Neuronal stem cell (in vitro differentiated cells): ENCODE results near the gene XAGE2.
A peak's percentile ranks its signal among the peaks of the same experiment; 100 is the strongest.

Source experiments
- DNase-seq: peaks from one replicate; pipeline ENCODE4 v3.0.0-alpha.2; 2013; ENCODE audit warnings: low spot score
- H2AFZ ChIP-seq: one replicate; pipeline ENCODE4 v1.6.1; 2013; ENCODE audit warnings: mild to moderate bottlenecking, low read length, inconsistent platforms
- H2AK5ac ChIP-seq: 2 replicates; pipeline ENCODE4 v1.6.1; 2013; ENCODE audit warnings: low read depth, mild to moderate bottlenecking, inconsistent platforms, low read length, moderate library complexity, mixed read lengths
- H2BK120ac ChIP-seq: 2 replicates; pipeline ENCODE4 v1.6.1; 2013; ENCODE audit warnings: low read depth, mild to moderate bottlenecking, inconsistent platforms, low read length, moderate library complexity, mixed read lengths
- H2BK12ac ChIP-seq: one replicate; pipeline ENCODE4 v1.6.1; 2013; ENCODE audit warnings: low read length, inconsistent platforms
- H2BK15ac ChIP-seq: 2 replicates; pipeline ENCODE4 v1.6.1; 2013; ENCODE audit warnings: mild to moderate bottlenecking, low read length, inconsistent platforms, mixed read lengths
- H2BK5ac ChIP-seq: one replicate; pipeline ENCODE4 v1.6.1; 2013; ENCODE audit warnings: inconsistent platforms, mild to moderate bottlenecking, low read length, moderate library complexity
- H3K14ac ChIP-seq: one replicate; pipeline ENCODE4 v1.6.1; 2013; ENCODE audit warnings: low read length, inconsistent platforms
- H3K18ac ChIP-seq: 2 replicates; pipeline ENCODE4 v1.6.1; 2013; ENCODE audit warnings: low read length, inconsistent platforms
- H3K23ac ChIP-seq: 2 replicates; pipeline ENCODE4 v1.6.1; 2013; ENCODE audit warnings: low read depth, mild to moderate bottlenecking, mixed read lengths, low read length, inconsistent platforms; ENCODE audit not compliant: poor library complexity
- H3K27ac ChIP-seq: replicated peaks from 3 replicates; pipeline ENCODE4 v1.5.1; 2013; ENCODE audit warnings: low read length, inconsistent platforms
- H3K27me3 ChIP-seq, 3 experiments: 2 replicates each; pipeline ENCODE4 v1.6.1; 2013; ENCODE audit warnings: low read length in 3 of 3, mild to moderate bottlenecking in 2 of 3, inconsistent platforms in 1 of 3, low read depth in 1 of 3, mixed read lengths in 1 of 3, moderate library complexity in 1 of 3; ENCODE audit not compliant: control insufficient read depth in 3 of 3, insufficient read depth in 3 of 3
- H3K36me3 ChIP-seq, 2 donors: replicated peaks in 1 of 2; 2 replicates each; pipeline ENCODE4 v1.6.1; 2013; ENCODE audit warnings: low read length in 2 of 2; ENCODE audit not compliant: control insufficient read depth in 2 of 2, insufficient read depth in 2 of 2
- H3K4ac ChIP-seq: 2 replicates; pipeline ENCODE4 v1.6.1; 2013; ENCODE audit warnings: inconsistent platforms, mild to moderate bottlenecking, low read length, moderate library complexity
- H3K4me1 ChIP-seq, 2 donors: 1 replicate in 1 of 2; 2 replicates in 1 of 2; pipeline ENCODE4 v1.6.1; 2013; ENCODE audit warnings: low read length in 2 of 2, low read depth in 1 of 2; ENCODE audit not compliant: control insufficient read depth in 2 of 2, insufficient read depth in 1 of 2
- H3K4me2 ChIP-seq: one replicate; pipeline ENCODE4 v1.6.1; 2013; ENCODE audit warnings: mild to moderate bottlenecking, low read length, inconsistent platforms; ENCODE audit not compliant: insufficient read depth, poor library complexity, severe bottlenecking
- H3K4me3 ChIP-seq, 2 donors: 2 replicates each; pipeline ENCODE4 v1.5.1; 2013; ENCODE audit warnings: low read length in 2 of 2, mild to moderate bottlenecking in 2 of 2, inconsistent platforms in 1 of 2, moderate library complexity in 1 of 2
- H3K79me1 ChIP-seq: one replicate; pipeline ENCODE4 v1.6.1; 2013; ENCODE audit warnings: low read depth, mild to moderate bottlenecking, inconsistent platforms, low read length, moderate library complexity
- H3K9ac ChIP-seq: one replicate; pipeline ENCODE4 v1.6.1; 2013; ENCODE audit warnings: mild to moderate bottlenecking, low read depth, low read length, inconsistent platforms; ENCODE audit not compliant: poor library complexity
- H3K9me3 ChIP-seq, 2 donors: replicated peaks in 1 of 2; 2 replicates each; pipeline versions ENCODE3 to v1.6.1; 2013; ENCODE audit warnings: low read length in 2 of 2, mild to moderate bottlenecking in 2 of 2, inconsistent platforms in 1 of 2, low read depth in 1 of 2, mixed read lengths in 1 of 2, moderate library complexity in 1 of 2; ENCODE audit not compliant: control insufficient read depth in 2 of 2, insufficient read depth in 1 of 2
- H4K8ac ChIP-seq: one replicate; pipeline ENCODE4 v1.6.1; 2013; ENCODE audit warnings: low read depth, mild to moderate bottlenecking, inconsistent platforms, low read length, moderate library complexity
- H4K91ac ChIP-seq: one replicate; pipeline ENCODE4 v1.6.1; 2013; ENCODE audit warnings: low read length, low read depth, mild to moderate bottlenecking, inconsistent platforms; ENCODE audit not compliant: poor library complexity
- WGBS, 2 donors: extraction: QIAGEN DNeasy Blood & Tissue Kit; methylation state at CpG; one replicate each; pipeline ENCODE4 v1.1.7; 2013; ENCODE audit warnings: missing lambda C conversion rate in 2 of 2, mixed read lengths in 1 of 2; ENCODE audit not compliant: insufficient read length in 2 of 2, insufficient replicate concordance in 1 of 2; ENCODE audit errors: extremely low coverage in 2 of 2; 5-methylcytosine and 5-hydroxymethylcytosine counted together

The XAGE2 gene

GRCh38 chrX:52363247-52363883 is 5.5 kb upstream of the XAGE2 start:
- Histone ChIP-seq H3K23ac (no peak overlapping the region), H2AK5ac (no peak overlapping the region), H3K27ac (no peak overlapping the region), H2BK12ac (no peak overlapping the region), H2BK120ac (no peak overlapping the region), H3K4ac (no peak overlapping the region), H3K9me3 (no peaks in the 10 kb centered on the region), H2BK5ac (no peak overlapping the region), H3K27me3 (peaks cover 0 to 13% (median 0%) of the 10 kb centered on the region in 3 experiments), H2AFZ (no peak overlapping the region), H3K14ac (no peak overlapping the region), H4K91ac (no peak overlapping the region), H3K9ac (no peak overlapping the region), H3K36me3 (no peaks in the 10 kb centered on the region), H3K4me2 (no peak overlapping the region), H2BK15ac (no peak overlapping the region), H3K18ac (no peak overlapping the region), H3K4me1 (no peaks in the 10 kb centered on the region), H3K4me3 (no peak overlapping the region), H3K79me1 (no peaks in the 10 kb centered on the region), H4K8ac (no peak overlapping the region)
- DNase-seq = no peak
- no CpG with 5 or more reads among the region's 8 CpGs for WGBS, 2 donors

- no peak overlapping the region for H3K9ac ChIP-seq
- H3K4me1 ChIP-seq = no peaks in the 10 kb centered on the region
- no peaks in the 10 kb centered on the region for H3K9me3 ChIP-seq
- no peak overlapping the region for H4K8ac ChIP-seq
- H3K23ac ChIP-seq = no peak overlapping the region
- H3K79me1 ChIP-seq = no peaks in the 10 kb centered on the region
- no peak overlapping the region for H2BK15ac ChIP-seq
- H3K4ac ChIP-seq = no peak overlapping the region
- H3K14ac ChIP-seq = no peak overlapping the region
- no peak overlapping the region for H4K91ac ChIP-seq
- no CpG with 5 or more reads among the region's 2 CpGs for WGBS, 2 donors
- no peak overlapping the region for H2BK120ac ChIP-seq
- H2AFZ ChIP-seq = no peak overlapping the region
- H3K4me3 ChIP-seq = no peak overlapping the region
- no peak overlapping the region for H3K27ac ChIP-seq
- no peaks in the 10 kb centered on the region for H3K36me3 ChIP-seq
- no peak overlapping the region for H2BK12ac ChIP-seq
- H3K27me3 ChIP-seq = no peaks in the 10 kb centered on the region
- DNase-seq = no peak
- H2AK5ac ChIP-seq = no peak overlapping the region
- no peak overlapping the region for H3K4me2 ChIP-seq
- H2BK5ac ChIP-seq = no peak overlapping the region
- H3K18ac ChIP-seq = no peak overlapping the region
These were observed 10.0 kb downstream of the XAGE2 start for GRCh38 chrX:52378870-52379269.

- H4K91ac ChIP-seq = no peak overlapping the region
- H4K8ac ChIP-seq = no peak overlapping the region
- no CpG with 5 or more reads among the region's 7 CpGs for WGBS, 2 donors
These were observed 12.2 kb downstream of the XAGE2 start for GRCh38 chrX:52380993-52381392.

GRCh38 chrX:52410439-52411394 is 41.9 kb downstream of the XAGE2 start:
- H2AFZ ChIP-seq = no peak overlapping the region
- no peak overlapping the region for H4K8ac ChIP-seq
- H3K4me1 ChIP-seq = no peaks in the 10 kb centered on the region
- H4K91ac ChIP-seq = no peak overlapping the region
- no peak overlapping the region for H3K4me3 ChIP-seq
- H2BK5ac ChIP-seq = no peak overlapping the region
- WGBS, 2 donors = no CpG with 5 or more reads among the region's 8 CpGs
- H3K4me2 ChIP-seq = no peak overlapping the region
- H3K27ac ChIP-seq = no peak overlapping the region
- no peak overlapping the region for H3K18ac ChIP-seq
- no peaks in the 10 kb centered on the region for H3K36me3 ChIP-seq
- no peak overlapping the region for H2BK120ac ChIP-seq
- no peak overlapping the region for H3K4ac ChIP-seq
- no peak overlapping the region for H2BK12ac ChIP-seq
- no peaks in the 10 kb centered on the region for H3K27me3 ChIP-seq
- H3K9me3 ChIP-seq = no peaks in the 10 kb centered on the region
- H2BK15ac ChIP-seq = no peak overlapping the region
- no peak for DNase-seq
- H2AK5ac ChIP-seq = no peak overlapping the region
- H3K9ac ChIP-seq = no peak overlapping the region
- no peaks in the 10 kb centered on the region for H3K79me1 ChIP-seq
- no peak overlapping the region for H3K14ac ChIP-seq
- H3K23ac ChIP-seq = no peak overlapping the region

More at GRCh38 chrX:52380993-52381392, 12.2 kb downstream of the XAGE2 start:
- no peak overlapping the region for H3K4me3 ChIP-seq
- no peak overlapping the region for H3K14ac ChIP-seq
- H3K9ac ChIP-seq = no peak overlapping the region
- H2BK120ac ChIP-seq = no peak overlapping the region
- H3K23ac ChIP-seq = no peak overlapping the region
- no peak overlapping the region for H3K4ac ChIP-seq
- H3K36me3 ChIP-seq = no peaks in the 10 kb centered on the region
- no peaks in the 10 kb centered on the region for H3K27me3 ChIP-seq
- H2BK12ac ChIP-seq = no peak overlapping the region
- no peak overlapping the region for H3K27ac ChIP-seq
- DNase-seq = no peak
- H3K18ac ChIP-seq = peak overlapping the region; percentile 17
- no peaks in the 10 kb centered on the region for H3K9me3 ChIP-seq
- H3K4me1 ChIP-seq = no peaks in the 10 kb centered on the region
- no peak overlapping the region for H3K4me2 ChIP-seq
- no peak overlapping the region for H2BK5ac ChIP-seq
- H2AK5ac ChIP-seq = no peak overlapping the region
- H2BK15ac ChIP-seq = no peak overlapping the region
- H3K79me1 ChIP-seq = no peaks in the 10 kb centered on the region
- no peak overlapping the region for H2AFZ ChIP-seq
